GM19043 (cell line): Measurements from ENCODE around the gene CBLC.

Experiments used
- ATAC-seq: cut with Tn5 transposase; IDR thresholded peaks from one replicate; pipeline ENCODE4 v1.9.1; 2021; ENCODE audit warnings: low read depth; ENCODE audit not compliant: unreplicated experiment

CBLC gene

DNA sequence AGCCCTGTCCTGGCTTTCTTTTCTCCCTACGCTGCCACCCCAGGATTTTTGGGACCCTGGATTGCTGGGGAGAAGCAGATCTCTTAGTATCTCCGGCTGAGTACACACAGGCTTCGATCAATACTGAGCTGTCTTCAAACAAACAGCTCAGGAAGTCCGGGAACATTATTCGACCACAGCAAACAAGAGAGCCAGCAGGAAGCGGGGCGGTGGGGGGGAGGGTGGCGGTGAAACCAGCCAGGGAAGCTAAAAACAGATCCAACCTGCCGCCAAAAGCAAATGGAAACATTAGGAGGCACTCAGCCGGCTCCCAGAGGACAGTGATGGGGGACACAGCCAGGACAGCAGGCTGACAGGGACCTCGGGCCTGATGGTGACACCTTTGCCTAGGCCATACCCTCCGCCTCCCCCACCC, 19.0 kb downstream of the CBLC start:
- ATAC-seq = no peak

- ATAC-seq = no peak
These were observed 22.1 kb downstream of the CBLC start for GRCh38 chr19:44799627-44800346.

DNA sequence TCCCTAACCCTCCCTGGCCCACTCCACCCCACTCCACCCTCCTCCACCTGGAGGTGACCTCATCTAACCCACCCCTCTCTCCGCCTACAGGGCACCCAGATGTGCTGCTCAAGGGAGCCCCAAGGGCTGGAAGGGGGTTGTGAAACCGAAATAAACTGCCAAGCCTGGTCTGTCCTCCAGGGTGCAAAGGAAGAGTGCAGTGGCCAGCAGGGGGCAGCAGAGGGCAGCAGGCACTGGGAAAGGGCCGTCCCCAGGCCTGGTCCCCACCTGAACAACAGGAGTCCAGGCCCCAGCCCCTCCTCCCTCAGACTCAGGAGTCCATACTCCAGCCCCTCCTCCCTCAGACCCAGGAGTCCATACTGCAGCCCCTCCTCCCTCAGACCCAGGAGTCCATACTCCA, 22.8 kb downstream of the CBLC start:
- no peak for ATAC-seq

DNA sequence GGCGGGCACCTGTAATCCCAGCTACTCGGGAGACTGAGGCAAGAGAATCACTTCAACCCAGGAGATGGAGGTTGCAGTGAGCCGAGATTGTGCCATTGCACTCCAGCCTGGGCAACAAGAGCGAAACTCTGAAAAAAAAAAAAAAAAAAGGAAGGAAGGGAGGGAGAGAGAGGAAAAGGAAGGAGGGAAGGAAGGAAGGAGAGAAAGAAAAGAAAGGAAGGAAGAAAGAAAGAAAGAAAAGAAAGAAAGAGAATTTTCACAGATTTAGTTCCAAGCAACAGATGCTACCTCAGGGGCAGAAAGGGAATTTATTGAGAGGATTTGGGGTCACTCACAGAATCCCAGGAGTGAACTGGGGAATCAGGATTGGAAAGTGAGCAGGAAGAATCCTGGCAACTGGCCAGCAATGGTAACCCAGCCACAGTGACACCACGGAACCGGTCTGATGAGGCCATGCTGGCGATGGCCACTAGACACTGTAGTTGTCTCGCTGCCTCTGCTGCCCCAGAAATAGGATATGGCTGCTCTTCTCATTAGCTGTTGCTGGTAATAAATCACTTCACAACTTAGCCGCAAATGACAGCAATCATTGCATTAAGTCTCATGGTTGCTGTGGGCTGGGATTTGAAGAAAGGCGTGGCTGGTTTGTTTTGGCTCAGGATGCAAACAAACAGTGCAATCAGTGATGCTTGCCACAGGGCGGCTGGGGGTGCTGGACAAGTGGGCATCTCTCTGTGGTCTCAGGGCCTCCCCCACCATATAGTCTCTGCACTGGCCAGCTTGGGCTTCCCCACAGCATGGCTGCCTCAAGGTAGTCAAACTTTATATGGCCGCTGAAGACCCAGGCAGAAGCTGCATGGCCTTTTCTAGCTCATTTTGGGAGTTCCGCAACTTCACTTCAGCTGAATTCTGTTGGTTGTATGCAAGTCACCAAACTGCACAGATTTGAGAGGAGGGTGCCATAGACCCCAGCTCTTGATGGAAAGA, 26.0 kb downstream of the CBLC start:
- ATAC-seq = no peak

DNA sequence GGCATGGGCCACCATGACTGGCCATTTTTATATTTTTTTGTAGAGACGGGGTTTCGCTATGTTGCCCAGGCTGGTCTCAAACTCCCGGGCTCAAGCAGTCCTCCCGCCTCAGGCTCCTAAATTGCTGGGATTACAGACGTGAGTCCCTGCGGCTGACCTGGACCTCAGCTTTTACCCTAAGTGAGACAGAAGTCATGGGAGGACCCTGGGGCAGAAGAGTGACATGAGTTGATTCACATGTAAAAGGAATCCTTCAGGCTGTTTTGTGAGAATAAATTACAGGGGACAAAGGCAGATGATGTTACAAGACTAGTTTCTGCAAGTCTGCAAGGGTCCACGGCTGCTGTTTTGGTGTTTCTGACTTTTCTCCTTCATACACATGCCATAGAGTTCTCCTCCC, 28.6 kb downstream of the CBLC start:
- no peak for ATAC-seq

- ATAC-seq = no peak
These were observed 29.5 kb downstream of the CBLC start for GRCh38 chr19:44807162-44807561.

DNA sequence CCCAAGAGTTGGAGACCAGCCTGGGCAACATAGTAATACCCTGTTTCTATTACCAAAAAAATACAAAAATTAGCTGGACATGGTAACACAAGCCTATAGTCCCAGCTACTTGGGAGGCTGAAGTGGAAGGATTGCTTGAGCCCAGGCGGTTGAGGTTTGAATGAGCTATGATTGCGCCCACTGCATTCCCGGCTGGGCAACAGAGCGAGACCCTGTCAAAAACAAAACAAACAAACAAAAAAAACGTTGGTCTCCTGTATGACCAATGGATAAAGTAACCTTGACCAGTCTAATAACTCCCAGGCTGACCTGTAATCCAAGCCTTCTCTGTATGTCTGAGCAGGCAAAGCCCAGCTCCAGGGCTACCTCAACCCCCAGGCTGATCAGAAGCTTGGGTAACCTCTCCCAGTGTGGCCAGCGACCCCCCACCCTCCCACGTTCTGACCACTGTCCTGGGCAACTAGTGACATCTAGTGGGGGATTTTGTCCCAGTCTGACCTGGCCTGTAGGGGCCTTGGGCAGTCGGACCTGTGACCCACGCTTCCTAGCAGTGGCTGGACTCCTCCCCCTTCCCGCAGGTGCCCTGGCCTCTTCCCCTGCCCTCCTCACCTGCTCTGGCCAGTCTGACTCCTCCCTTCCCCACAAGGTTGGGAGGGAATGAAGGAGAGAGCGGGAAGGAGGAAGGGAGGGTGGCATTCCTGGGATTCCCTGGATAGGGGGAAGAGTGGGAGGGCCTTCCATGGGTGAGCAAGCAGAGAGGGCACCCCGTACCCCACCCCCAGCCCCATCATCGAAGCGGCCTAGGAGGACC, 30.2 kb downstream of the CBLC start:
- ATAC-seq = no peak

- ATAC-seq = no peak
These were observed 31.0 kb downstream of the CBLC start, which contains the start of gene BCAM for GRCh38 chr19:44808463-44809371. BCAM (plus strand) TSS chr19:44809103; CDS start chr19:44809125, 22 bp downstream.

GRCh38 chr19:44809577-44810233, 32.0 kb downstream of the CBLC start:
- ATAC-seq = no peak

GRCh38 chr19:44810234-44811121, 32.8 kb downstream of the CBLC start:
- no peak for ATAC-seq

DNA sequence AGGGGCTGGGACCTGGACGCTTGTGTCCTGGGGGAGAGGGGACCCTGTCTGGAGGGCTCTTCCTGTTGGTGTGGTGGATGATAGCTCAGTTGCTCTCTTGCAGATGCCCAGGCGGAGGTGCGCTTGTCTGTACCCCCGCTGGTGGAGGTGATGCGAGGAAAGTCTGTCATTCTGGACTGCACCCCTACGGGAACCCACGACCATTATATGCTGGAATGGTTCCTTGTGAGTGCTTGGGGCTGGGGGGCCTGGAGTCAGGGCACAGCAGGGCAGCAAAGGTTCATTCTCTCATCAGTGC, 33.4 kb downstream of the CBLC start:
- no peak for ATAC-seq

GRCh38 chr19:44812142-44812718, 34.5 kb downstream of the CBLC start:
- ATAC-seq = no peak

GRCh38 chr19:44813070-44813840, 35.6 kb downstream of the CBLC start:
- ATAC-seq = no peak

- ATAC-seq = no peak
These were observed 36.3 kb downstream of the CBLC start for GRCh38 chr19:44813841-44814470.

DNA sequence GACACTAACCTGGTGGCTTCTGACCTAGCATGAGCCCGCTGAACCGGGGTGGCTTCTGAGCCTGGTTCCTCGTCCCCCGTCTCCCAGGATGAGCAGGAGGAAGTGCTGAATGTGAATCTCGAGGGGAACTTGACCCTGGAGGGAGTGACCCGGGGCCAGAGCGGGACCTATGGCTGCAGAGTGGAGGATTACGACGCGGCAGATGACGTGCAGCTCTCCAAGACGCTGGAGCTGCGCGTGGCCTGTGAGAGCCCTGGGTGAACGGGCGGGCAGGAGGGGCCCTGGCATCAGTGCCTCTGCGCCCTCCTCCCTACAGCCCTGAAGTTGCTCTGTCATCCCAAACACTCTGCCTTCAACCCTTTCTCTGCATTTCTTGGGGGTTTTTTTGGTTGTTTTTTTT, 36.8 kb downstream of the CBLC start:
- ATAC-seq = no peak

GRCh38 chr19:44816301-44816700, 38.6 kb downstream of the CBLC start:
- ATAC-seq = no peak
